ENCODE data around the gene STYK1. TPM values are rescaled to one million over a fixed set of nuclear protein-coding genes. Genes with fewer than 3 reads are reported as not detected.

Gene STYK1
- total and polyA plus RNA-seq, 9 of the 15 experiments (the other 6 are each of a cell fraction or from before 2014, with no cell fraction given) = 0.31 to 1.8 (median 0.64) TPM

DNA sequence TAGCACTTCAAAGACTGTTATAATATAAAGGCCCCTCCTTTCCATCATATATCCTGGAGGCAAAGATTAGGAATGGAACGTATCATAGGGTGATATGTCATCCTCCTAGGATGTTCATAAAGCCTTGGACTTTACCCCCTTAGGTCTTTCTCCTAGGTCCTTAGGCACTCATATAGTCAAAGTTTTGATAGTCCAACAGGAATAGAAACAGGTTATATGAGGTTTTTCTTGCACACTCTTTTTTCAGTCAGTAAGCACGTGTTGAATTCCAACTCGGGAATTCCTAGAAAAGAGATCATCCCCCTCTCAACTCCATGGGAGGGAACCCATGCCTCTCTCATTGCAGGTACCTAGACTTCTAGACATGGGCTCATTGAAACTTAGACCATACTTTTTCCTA lies 40.3 kb downstream of the STYK1 start:
- DNase-seq (ENCODE audit: extremely low read depth in 1 of 4, low spot score in 3 of 4) (no peak), FAIRE-seq (no peak), ATAC-seq (no peak)
- Histone ChIP-seq H4K20me1 (replicated peaks; ENCODE audit: control insufficient read depth, insufficient read depth, low read length) (no peaks in the 10 kb centered on the region), H2AFZ (ENCODE audit: low read depth, low read length) (no peak overlapping the region), H3K4me1 (replicated peaks in 1 of 2; ENCODE audit: control insufficient read depth in 2 of 2, insufficient read depth in 2 of 2, low read length in 2 of 2) (no peaks in the 10 kb centered on the region), H3K9ac (ENCODE audit: insufficient read depth in 1 of 2, low read depth in 2 of 2, low read length in 2 of 2) (no peak overlapping the region), H3K4me3 (no peak overlapping the region), H3K27me3 (ENCODE audit: control insufficient read depth in 2 of 2, insufficient read depth in 2 of 2, low read length in 2 of 2) (no peaks in the 10 kb centered on the region), H3K79me2 (ENCODE audit: control insufficient read depth, insufficient read depth, low read length) (no peaks in the 10 kb centered on the region), H3K27ac (ENCODE audit: extremely low read depth, low read depth, low read length) (no peak overlapping the region), H3K9me3 (replicated peaks; ENCODE audit: control insufficient read depth, insufficient read depth, low read depth, low read length) (no peaks in the 10 kb centered on the region), H3K9me1 (ENCODE audit: control insufficient read depth, insufficient read depth, low read length) (no peaks in the 10 kb centered on the region), H3K36me3 (ENCODE audit: control insufficient read depth, insufficient read depth, low read length) (no peaks in the 10 kb centered on the region), H3K4me2 (ENCODE audit: insufficient read depth, low read length) (no peak overlapping the region)
- ChIA-PET CTCF (ENCODE audit: low intra/inter-chr PET ratio) (no interaction called here), POLR2A (no interaction called here)
- intact Hi-C loops (cut with micrococcal nuclease) = no loop called here
- no TSS peak for BruUV-seq (replicated peaks)
- in situ Hi-C loops (cut with MboI) = no loop called here
- WGBS (ENCODE audit: insufficient coverage, low coverage, missing lambda C conversion rate) = 7% methylated on average over 3 of the region's 3 CpGs
- TF ChIP-seq KLF10 (CRISPR knock-in tag; IDR thresholded peaks at IDR 0.05) = no peak
- TF ChIP-seq ESRRA (IDR thresholded peaks at IDR 0.05; ENCODE audit: borderline replicate concordance, low read depth) = no peak
- TF ChIP-seq GABPA (tag; conservative IDR thresholded peaks at IDR 0.05; ENCODE audit: low read depth) = no peak
- TF ChIP-seq ILF3 (IDR thresholded peaks at IDR 0.05; ENCODE audit: borderline replicate concordance) = no peak
- TF ChIP-seq, protein P1, sequence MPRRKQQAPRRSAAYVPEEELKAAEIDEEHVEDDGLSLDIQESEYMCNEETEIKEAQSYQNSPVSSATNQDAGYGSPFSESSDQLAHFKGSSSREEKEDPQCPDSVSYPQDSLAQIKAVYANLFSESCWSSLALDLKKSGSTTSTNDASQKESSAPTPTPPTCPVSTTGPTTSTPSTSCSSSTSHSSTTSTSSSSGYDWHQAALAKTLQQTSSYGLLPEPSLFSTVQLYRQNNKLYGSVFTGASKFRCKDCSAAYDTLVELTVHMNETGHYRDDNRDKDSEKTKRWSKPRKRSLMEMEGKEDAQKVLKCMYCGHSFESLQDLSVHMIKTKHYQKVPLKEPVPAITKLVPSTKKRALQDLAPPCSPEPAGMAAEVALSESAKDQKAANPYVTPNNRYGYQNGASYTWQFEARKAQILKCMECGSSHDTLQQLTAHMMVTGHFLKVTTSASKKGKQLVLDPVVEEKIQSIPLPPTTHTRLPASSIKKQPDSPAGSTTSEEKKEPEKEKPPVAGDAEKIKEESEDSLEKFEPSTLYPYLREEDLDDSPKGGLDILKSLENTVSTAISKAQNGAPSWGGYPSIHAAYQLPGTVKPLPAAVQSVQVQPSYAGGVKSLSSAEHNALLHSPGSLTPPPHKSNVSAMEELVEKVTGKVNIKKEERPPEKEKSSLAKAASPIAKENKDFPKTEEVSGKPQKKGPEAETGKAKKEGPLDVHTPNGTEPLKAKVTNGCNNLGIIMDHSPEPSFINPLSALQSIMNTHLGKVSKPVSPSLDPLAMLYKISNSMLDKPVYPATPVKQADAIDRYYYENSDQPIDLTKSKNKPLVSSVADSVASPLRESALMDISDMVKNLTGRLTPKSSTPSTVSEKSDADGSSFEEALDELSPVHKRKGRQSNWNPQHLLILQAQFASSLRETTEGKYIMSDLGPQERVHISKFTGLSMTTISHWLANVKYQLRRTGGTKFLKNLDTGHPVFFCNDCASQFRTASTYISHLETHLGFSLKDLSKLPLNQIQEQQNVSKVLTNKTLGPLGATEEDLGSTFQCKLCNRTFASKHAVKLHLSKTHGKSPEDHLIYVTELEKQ (CRISPR knock-in tag; IDR thresholded peaks at IDR 0.05) = no peak
- no peak for TF ChIP-seq FOXA1 (IDR thresholded peaks at IDR 0.05; ENCODE audit: borderline replicate concordance)
- TF ChIP-seq, protein P2, sequence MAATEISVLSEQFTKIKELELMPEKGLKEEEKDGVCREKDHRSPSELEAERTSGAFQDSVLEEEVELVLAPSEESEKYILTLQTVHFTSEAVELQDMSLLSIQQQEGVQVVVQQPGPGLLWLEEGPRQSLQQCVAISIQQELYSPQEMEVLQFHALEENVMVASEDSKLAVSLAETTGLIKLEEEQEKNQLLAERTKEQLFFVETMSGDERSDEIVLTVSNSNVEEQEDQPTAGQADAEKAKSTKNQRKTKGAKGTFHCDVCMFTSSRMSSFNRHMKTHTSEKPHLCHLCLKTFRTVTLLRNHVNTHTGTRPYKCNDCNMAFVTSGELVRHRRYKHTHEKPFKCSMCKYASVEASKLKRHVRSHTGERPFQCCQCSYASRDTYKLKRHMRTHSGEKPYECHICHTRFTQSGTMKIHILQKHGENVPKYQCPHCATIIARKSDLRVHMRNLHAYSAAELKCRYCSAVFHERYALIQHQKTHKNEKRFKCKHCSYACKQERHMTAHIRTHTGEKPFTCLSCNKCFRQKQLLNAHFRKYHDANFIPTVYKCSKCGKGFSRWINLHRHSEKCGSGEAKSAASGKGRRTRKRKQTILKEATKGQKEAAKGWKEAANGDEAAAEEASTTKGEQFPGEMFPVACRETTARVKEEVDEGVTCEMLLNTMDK (IDR thresholded peaks at IDR 0.05; ENCODE audit: borderline replicate concordance, insufficient read depth, low read depth, low read length, poor library complexity, severe bottlenecking) = no peak
- TF ChIP-seq, protein P3, sequence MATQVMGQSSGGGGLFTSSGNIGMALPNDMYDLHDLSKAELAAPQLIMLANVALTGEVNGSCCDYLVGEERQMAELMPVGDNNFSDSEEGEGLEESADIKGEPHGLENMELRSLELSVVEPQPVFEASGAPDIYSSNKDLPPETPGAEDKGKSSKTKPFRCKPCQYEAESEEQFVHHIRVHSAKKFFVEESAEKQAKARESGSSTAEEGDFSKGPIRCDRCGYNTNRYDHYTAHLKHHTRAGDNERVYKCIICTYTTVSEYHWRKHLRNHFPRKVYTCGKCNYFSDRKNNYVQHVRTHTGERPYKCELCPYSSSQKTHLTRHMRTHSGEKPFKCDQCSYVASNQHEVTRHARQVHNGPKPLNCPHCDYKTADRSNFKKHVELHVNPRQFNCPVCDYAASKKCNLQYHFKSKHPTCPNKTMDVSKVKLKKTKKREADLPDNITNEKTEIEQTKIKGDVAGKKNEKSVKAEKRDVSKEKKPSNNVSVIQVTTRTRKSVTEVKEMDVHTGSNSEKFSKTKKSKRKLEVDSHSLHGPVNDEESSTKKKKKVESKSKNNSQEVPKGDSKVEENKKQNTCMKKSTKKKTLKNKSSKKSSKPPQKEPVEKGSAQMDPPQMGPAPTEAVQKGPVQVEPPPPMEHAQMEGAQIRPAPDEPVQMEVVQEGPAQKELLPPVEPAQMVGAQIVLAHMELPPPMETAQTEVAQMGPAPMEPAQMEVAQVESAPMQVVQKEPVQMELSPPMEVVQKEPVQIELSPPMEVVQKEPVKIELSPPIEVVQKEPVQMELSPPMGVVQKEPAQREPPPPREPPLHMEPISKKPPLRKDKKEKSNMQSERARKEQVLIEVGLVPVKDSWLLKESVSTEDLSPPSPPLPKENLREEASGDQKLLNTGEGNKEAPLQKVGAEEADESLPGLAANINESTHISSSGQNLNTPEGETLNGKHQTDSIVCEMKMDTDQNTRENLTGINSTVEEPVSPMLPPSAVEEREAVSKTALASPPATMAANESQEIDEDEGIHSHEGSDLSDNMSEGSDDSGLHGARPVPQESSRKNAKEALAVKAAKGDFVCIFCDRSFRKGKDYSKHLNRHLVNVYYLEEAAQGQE (IDR thresholded peaks at IDR 0.05; ENCODE audit: borderline replicate concordance) = no peak
- TF ChIP-seq, protein P3 (CRISPR knock-in tag; IDR thresholded peaks at IDR 0.05; ENCODE audit: low read depth) = no peak

All from K562 (cell line).